ENCODE measurements around the gene IGDCC3.

Gene IGDCC3

DNA sequence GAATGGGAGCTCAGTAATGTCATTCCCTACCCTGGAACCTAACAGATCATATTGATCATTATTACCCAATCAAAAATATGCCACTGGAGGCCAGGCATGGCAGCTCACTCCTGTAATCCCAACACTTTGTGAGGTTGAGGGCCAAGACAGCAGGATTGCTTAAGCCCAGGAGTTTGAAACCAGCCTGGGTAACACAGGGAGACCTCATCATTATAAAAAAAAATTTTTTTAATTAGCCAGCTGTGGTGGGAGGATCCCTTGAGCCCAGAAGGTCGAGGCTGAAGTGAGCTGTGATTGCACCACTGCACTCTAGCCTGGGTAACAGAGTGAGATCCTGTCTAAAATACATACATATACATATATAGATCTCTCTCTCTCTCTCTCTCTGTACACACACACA lies 34.8 kb upstream of the IGDCC3 start:
- intact Hi-C loops (cut with micrococcal nuclease): no loop called here
- no peaks in the 10 kb centered on the region for H3K9me3 Mint-ChIP-seq
- H3K36me3 Mint-ChIP-seq (ENCODE audit: low read depth): no peaks in the 10 kb centered on the region
- H3K4me1 Mint-ChIP-seq (ENCODE audit: low read depth): peaks cover 6% of the 10 kb centered on the region
- no peak overlapping the region for H3K27ac Mint-ChIP-seq
- H3K4me3 Mint-ChIP-seq: no peak overlapping the region
- peaks cover 27% of the 10 kb centered on the region for H3K27me3 Mint-ChIP-seq

GRCh38 chr15:65411465-65412071 lies 33.8 kb upstream of the IGDCC3 start:
- Mint-ChIP-seq H3K27ac (no peak overlapping the region), H3K4me3 (no peak overlapping the region), H3K9me3 (no peaks in the 10 kb centered on the region), H3K27me3 (peaks cover 21% of the 10 kb centered on the region), H3K4me1 (ENCODE audit: low read depth) (peaks cover 6% of the 10 kb centered on the region), H3K36me3 (ENCODE audit: low read depth) (no peaks in the 10 kb centered on the region)
- intact Hi-C loops (cut with micrococcal nuclease): no loop called here

DNA sequence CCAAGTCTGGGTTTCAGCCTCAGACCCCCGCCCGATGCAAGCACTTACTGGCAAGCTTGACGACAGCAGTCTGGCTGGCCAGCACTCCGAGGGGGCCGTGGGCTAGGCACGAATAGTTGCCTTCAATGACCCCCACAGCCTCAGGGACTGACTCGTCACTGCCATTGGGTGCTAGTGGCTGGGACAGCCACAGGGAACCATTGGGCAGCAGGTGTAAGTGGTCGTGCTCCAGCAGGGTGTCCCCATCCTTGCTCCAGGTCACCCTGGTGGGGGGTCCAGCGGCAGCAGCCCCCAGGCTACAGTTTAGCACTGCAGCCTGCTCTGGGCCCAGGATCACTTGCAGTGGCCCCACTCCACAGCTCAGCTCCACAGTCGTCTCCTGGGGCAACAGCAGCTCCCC lies 33.2 kb upstream of the IGDCC3 start:
- H3K4me1 Mint-ChIP-seq (ENCODE audit: low read depth): peaks cover 6% of the 10 kb centered on the region
- H3K4me3 Mint-ChIP-seq: no peak overlapping the region
- no peak overlapping the region for H3K27ac Mint-ChIP-seq
- intact Hi-C loops (cut with micrococcal nuclease): no loop called here
- H3K36me3 Mint-ChIP-seq (ENCODE audit: low read depth): no peaks in the 10 kb centered on the region
- peaks cover 19% of the 10 kb centered on the region for H3K27me3 Mint-ChIP-seq
- H3K9me3 Mint-ChIP-seq: no peaks in the 10 kb centered on the region

- intact Hi-C loops (cut with micrococcal nuclease): no loop called here
- Mint-ChIP-seq H3K9me3 (no peaks in the 10 kb centered on the region), H3K4me1 (ENCODE audit: low read depth) (peaks cover 6% of the 10 kb centered on the region), H3K36me3 (ENCODE audit: low read depth) (no peaks in the 10 kb centered on the region), H3K27me3 (peaks cover 18% of the 10 kb centered on the region), H3K4me3 (no peak overlapping the region), H3K27ac (no peak overlapping the region)
Measured at GRCh38 chr15:65410036-65410435, 32.2 kb upstream of the IGDCC3 start.

GRCh38 chr15:65409036-65409631 lies 31.3 kb upstream of the IGDCC3 start:
- no peaks in the 10 kb centered on the region for H3K36me3 Mint-ChIP-seq (ENCODE audit: low read depth)
- H3K4me1 Mint-ChIP-seq (ENCODE audit: low read depth): peaks cover 6% of the 10 kb centered on the region
- no peaks in the 10 kb centered on the region for H3K9me3 Mint-ChIP-seq
- H3K27me3 Mint-ChIP-seq: peaks cover 15% of the 10 kb centered on the region
- intact Hi-C loops (cut with micrococcal nuclease): no loop called here
- H3K4me3 Mint-ChIP-seq: no peak overlapping the region
- no peak overlapping the region for H3K27ac Mint-ChIP-seq

DNA sequence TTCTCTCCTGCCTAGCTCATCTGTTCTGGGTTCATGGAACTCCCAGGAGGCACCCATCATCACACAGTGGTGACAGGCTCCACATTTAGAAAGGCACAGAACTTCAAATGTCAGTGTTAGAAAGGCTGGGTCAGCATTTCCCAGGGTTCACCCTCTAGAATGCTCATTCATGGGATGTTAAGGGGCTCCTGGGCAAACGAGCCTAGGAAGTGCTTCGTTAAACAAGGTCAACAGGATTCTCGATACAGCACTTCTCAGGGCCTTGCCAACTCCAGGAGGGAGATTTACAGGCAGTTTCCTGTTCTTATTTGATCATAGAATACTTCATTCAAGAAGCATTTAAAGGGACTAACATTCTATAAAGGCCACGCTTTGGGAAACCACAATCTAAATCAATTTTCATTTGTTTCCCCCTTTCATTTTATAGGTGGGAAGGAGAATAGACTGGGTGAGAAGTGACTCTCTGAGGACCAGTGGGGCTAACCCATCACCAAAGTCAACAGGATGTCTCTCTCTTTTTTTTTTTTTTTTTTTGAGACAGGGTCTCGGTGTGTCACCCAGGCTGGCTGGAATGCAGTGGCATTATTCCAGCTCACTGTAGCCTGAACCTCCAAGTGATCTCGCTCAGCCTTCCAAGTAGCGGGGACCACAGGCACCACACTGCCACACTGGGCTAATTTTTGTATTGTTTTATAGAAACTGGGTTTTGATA lies 30.7 kb upstream of the IGDCC3 start:
- H3K9me3 Mint-ChIP-seq: no peaks in the 10 kb centered on the region
- H3K4me1 Mint-ChIP-seq (ENCODE audit: low read depth): peaks cover 6% of the 10 kb centered on the region
- intact Hi-C loops (cut with micrococcal nuclease): no loop called here
- peaks cover 19% of the 10 kb centered on the region for H3K27me3 Mint-ChIP-seq
- H3K4me3 Mint-ChIP-seq: no peak overlapping the region
- no peak overlapping the region for H3K27ac Mint-ChIP-seq
- H3K36me3 Mint-ChIP-seq (ENCODE audit: low read depth): no peaks in the 10 kb centered on the region

DNA sequence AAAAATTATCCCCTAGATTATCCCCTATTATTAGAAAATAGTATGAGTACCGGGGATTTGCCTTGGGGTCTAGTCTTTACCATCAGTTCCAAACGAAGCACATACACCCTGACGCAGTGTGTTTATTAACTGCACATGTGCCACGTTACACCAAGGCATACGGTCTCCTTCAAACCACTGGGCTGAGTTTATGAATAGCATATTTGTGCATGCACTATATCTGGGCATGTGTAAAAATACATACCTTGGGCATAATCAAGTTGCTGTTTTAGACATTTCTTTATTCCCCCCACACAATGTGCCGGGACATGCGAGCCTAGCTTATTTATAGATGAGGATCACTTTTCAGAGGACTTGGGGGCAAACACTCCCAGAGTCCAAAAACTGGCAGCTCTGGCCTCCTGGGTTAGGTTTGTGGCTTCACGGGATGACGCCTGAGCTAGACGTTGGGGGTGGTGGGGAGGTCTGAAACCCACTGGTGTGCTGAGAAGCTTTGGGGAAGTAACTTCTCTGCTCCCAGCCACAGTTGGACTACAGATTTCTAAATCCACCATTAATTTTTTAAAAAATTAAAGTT lies 28.7 kb upstream of the IGDCC3 start:
- Mint-ChIP-seq H3K9me3 (no peaks in the 10 kb centered on the region), H3K4me3 (no peak overlapping the region), H3K36me3 (ENCODE audit: low read depth) (no peaks in the 10 kb centered on the region), H3K27me3 (peaks cover 22% of the 10 kb centered on the region), H3K4me1 (ENCODE audit: low read depth) (peaks cover 6% of the 10 kb centered on the region), H3K27ac (no peak overlapping the region)
- intact Hi-C loops (cut with micrococcal nuclease): no loop called here

DNA sequence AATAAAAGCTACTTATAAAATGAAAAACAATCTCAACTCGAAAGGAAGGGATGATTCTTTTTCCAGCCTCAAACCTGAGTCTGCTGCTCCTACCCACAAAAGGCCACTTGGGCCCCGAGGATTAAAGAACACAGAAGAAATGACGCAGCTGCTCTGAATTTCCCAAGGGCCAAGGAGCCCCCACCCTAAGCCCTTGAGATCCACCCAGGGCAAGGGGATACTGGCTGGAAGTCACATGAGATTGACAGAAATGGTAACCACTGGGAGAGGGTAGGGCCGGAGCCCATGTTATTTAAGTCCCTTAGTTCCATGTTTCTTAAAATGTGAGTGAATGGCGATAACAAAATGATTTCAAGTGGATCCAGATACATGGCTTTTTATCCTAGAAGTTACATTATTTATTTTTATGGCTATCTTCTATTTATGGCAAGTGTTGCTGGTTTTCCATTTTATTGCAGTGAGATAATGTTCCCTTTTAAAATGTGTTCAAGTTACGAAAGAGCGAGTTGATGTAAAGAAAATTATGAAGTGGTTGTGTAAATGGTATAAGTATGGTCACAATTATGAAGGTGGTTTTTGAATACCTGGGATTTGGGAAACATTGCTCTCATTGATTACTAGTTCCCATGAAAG lies 28.1 kb upstream of the IGDCC3 start:
- no peaks in the 10 kb centered on the region for H3K36me3 Mint-ChIP-seq (ENCODE audit: low read depth)
- H3K9me3 Mint-ChIP-seq: no peaks in the 10 kb centered on the region
- H3K4me3 Mint-ChIP-seq: no peak overlapping the region
- peaks cover 26% of the 10 kb centered on the region for H3K27me3 Mint-ChIP-seq
- no peak overlapping the region for H3K27ac Mint-ChIP-seq
- intact Hi-C loops (cut with micrococcal nuclease): no loop called here
- peaks cover 6% of the 10 kb centered on the region for H3K4me1 Mint-ChIP-seq (ENCODE audit: low read depth)

- H3K9me3 Mint-ChIP-seq: no peaks in the 10 kb centered on the region
- peaks cover 5% of the 10 kb centered on the region for H3K4me1 Mint-ChIP-seq (ENCODE audit: low read depth)
- peaks cover 30% of the 10 kb centered on the region for H3K27me3 Mint-ChIP-seq
- no peak overlapping the region for H3K4me3 Mint-ChIP-seq
- intact Hi-C loops (cut with micrococcal nuclease): loop anchor here (5.0 kb wide), 1 partner anchor 87 kb away; no protein-coding TSS in a partner anchor
- no peaks in the 10 kb centered on the region for H3K36me3 Mint-ChIP-seq (ENCODE audit: low read depth)
- no peak overlapping the region for H3K27ac Mint-ChIP-seq
Measured at GRCh38 chr15:65404186-65404872, 26.5 kb upstream of the IGDCC3 start.

DNA sequence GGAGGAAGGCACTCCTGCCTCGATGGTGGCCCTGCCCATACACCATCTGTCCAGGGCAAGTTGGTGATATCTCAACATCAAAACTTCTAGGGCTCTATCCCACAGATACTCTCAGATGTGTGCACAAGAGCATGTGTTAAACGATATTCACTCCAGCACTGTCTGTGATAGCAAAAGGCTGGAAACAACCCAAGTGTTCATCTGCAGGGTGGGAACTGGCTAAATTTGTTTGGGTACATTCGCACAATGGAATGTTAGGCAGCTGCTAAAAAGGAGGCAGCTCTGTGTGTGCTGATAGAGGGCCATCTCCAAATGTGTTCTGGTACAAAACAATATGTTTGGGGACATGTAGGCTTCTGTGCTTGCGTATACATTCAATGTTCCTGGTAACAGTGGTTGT lies 25.2 kb upstream of the IGDCC3 start:
- no peaks in the 10 kb centered on the region for H3K9me3 Mint-ChIP-seq
- H3K27me3 Mint-ChIP-seq: peaks cover 38% of the 10 kb centered on the region
- H3K36me3 Mint-ChIP-seq (ENCODE audit: low read depth): no peaks in the 10 kb centered on the region
- no peak overlapping the region for H3K4me3 Mint-ChIP-seq
- intact Hi-C loops (cut with micrococcal nuclease): loop anchor here (5.0 kb wide), 1 partner anchor 86 kb away; no protein-coding TSS in a partner anchor
- no peak overlapping the region for H3K27ac Mint-ChIP-seq
- H3K4me1 Mint-ChIP-seq (ENCODE audit: low read depth): no peaks in the 10 kb centered on the region

DNA sequence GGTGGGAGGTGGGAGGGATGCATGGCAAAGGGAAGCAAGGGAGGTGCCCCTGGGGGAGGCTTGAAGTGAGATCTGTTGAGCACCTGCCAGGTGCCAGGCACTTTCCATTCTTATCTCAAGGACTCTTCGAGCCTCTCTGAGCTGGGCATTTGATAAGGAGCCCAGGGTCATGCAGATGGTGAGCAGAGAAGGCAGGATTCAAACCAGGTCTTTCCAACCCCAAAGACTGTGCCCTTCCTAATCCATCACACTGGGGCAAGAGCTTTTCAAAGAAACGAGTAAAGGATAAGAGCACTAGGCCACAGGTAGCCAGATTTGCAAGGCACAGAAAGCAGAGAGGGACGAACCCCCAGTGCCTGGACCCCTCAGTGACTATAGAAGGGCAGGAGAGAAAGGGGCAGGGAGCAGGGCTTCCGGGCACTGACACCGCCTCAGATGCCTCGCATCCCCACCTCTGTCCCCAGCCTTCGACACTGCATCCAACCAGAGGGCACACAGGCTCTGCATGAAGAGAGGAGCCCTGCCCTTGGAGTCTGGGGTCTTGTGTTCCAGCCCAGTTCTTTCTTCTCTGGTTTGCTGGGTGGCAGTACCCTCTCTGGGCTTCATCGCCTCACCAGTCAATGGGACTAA lies 23.9 kb upstream of the IGDCC3 start:
- intact Hi-C loops (cut with micrococcal nuclease): loop anchor here (5.0 kb wide), 1 partner anchor 84 kb away; no protein-coding TSS in a partner anchor
- no peaks in the 10 kb centered on the region for H3K9me3 Mint-ChIP-seq
- H3K27me3 Mint-ChIP-seq: peaks cover 46% of the 10 kb centered on the region

GRCh38 chr15:65400760-65401610 lies 23.2 kb upstream of the IGDCC3 start:
- Mint-ChIP-seq H3K9me3 (no peaks in the 10 kb centered on the region), H3K36me3 (ENCODE audit: low read depth) (no peaks in the 10 kb centered on the region), H3K4me1 (ENCODE audit: low read depth) (peaks cover 10% of the 10 kb centered on the region), H3K27ac (no peak overlapping the region), H3K27me3 (peaks cover 53% of the 10 kb centered on the region), H3K4me3 (no peak overlapping the region)
- intact Hi-C loops (cut with micrococcal nuclease): loop anchor here (5.0 kb wide), 1 partner anchor 84 kb away; no protein-coding TSS in a partner anchor

More for the DNA sequence above, 23.9 kb upstream of the IGDCC3 start:
- H3K36me3 Mint-ChIP-seq (ENCODE audit: low read depth): no peaks in the 10 kb centered on the region
- no peak overlapping the region for H3K27ac Mint-ChIP-seq
- H3K4me1 Mint-ChIP-seq (ENCODE audit: low read depth): peaks cover 3% of the 10 kb centered on the region
- H3K4me3 Mint-ChIP-seq: no peak overlapping the region

All from dendritic cell treated with granulocyte-macrophage colony-stimulating factor and Interleukin-4, amounts not matched to agents 40 ng/mL and 50 ng/mL, for 4 days (primary cell).